Activated T-cell treated with anti-CD3 and anti-CD28 coated beads, Interleukin-2, amount 50 U/mL, for 24 hours (primary cell): Measurements from ENCODE around the gene HBP1.
A peak's percentile ranks its signal among the peaks of the same experiment; 100 is the strongest.
"Not testable (repeated sequence)": the region's sequence is repeated elsewhere in the genome, so short reads cannot be mapped to it uniquely, and the experiment has no call there.

Experiments
- DNase-seq: peaks from one replicate; pipeline ENCODE4 v3.0.0-alpha.2; 2020
- H3K27ac Mint-ChIP-seq: 2 replicates; pipeline ENCODE4 v1.8.0; 2020; ENCODE audit warnings: mild to moderate bottlenecking, mixed read lengths
- H3K27me3 Mint-ChIP-seq: 2 replicates; pipeline ENCODE4 v1.8.0; 2020; ENCODE audit warnings: mixed read lengths
- H3K36me3 Mint-ChIP-seq: 2 replicates; pipeline ENCODE4 v1.8.0; 2020; ENCODE audit warnings: low read depth, mixed read lengths
- H3K4me1 Mint-ChIP-seq: 2 replicates; pipeline ENCODE4 v1.8.0; 2020; ENCODE audit warnings: low read depth, mixed read lengths
- H3K4me3 Mint-ChIP-seq: 2 replicates; pipeline ENCODE4 v1.8.0; 2020; ENCODE audit warnings: mild to moderate bottlenecking, moderate library complexity, mixed read lengths
- H3K9me3 Mint-ChIP-seq: 2 replicates; pipeline ENCODE4 v1.8.0; 2020; ENCODE audit warnings: mixed read lengths

Gene HBP1

GRCh38 chr7:107213193-107213788 lies 44.5 kb downstream of the HBP1 start:
- peaks cover 4% of the 10 kb centered on the region for H3K4me1 Mint-ChIP-seq
- peaks cover 81% of the 10 kb centered on the region for H3K36me3 Mint-ChIP-seq
- H3K4me3 Mint-ChIP-seq, result no peak overlapping the region
- H3K9me3 Mint-ChIP-seq, result peaks cover 13% of the 10 kb centered on the region
- H3K27me3 Mint-ChIP-seq, result no peaks in the 10 kb centered on the region
- no peak for DNase-seq
- H3K27ac Mint-ChIP-seq, result peak overlapping the region; percentile 41

- no peak overlapping the region for H3K27ac Mint-ChIP-seq
- peaks cover 81% of the 10 kb centered on the region for H3K36me3 Mint-ChIP-seq
These were observed 45.1 kb downstream of the HBP1 start for GRCh38 chr7:107213945-107214344.

GRCh38 chr7:107219563-107220244 lies 50.9 kb downstream of the HBP1 start:
- H3K36me3 Mint-ChIP-seq, result peaks cover 75% of the 10 kb centered on the region
- H3K27me3 Mint-ChIP-seq, result no peaks in the 10 kb centered on the region
- no peak overlapping the region for H3K27ac Mint-ChIP-seq

More at GRCh38 chr7:107213945-107214344, 45.1 kb downstream of the HBP1 start:
- Mint-ChIP-seq H3K9me3 (peaks cover 13% of the 10 kb centered on the region), H3K27me3 (no peaks in the 10 kb centered on the region), H3K4me1 (peaks cover 9% of the 10 kb centered on the region), H3K4me3 (no peak overlapping the region)
- no peak for DNase-seq

GRCh38 chr7:107220356-107220755 lies 51.6 kb downstream of the HBP1 start:
- peaks cover 7% of the 10 kb centered on the region for H3K4me1 Mint-ChIP-seq
- DNase-seq, result no peak
- H3K9me3 Mint-ChIP-seq, result peaks cover 8% of the 10 kb centered on the region
- H3K36me3 Mint-ChIP-seq, result peaks cover 74% of the 10 kb centered on the region
- H3K27me3 Mint-ChIP-seq, result no peaks in the 10 kb centered on the region
- H3K4me3 Mint-ChIP-seq, result no peak overlapping the region
- no peak overlapping the region for H3K27ac Mint-ChIP-seq

More at GRCh38 chr7:107219563-107220244, 50.9 kb downstream of the HBP1 start:
- DNase-seq, result no peak
- peaks cover 7% of the 10 kb centered on the region for H3K4me1 Mint-ChIP-seq
- H3K9me3 Mint-ChIP-seq, result peaks cover 10% of the 10 kb centered on the region
- no peak overlapping the region for H3K4me3 Mint-ChIP-seq

- H3K36me3 Mint-ChIP-seq, result peaks cover 76% of the 10 kb centered on the region
- DNase-seq, H3K4me1 Mint-ChIP-seq, H3K27ac Mint-ChIP-seq, H3K27me3 Mint-ChIP-seq, H3K9me3 Mint-ChIP-seq, H3K4me3 Mint-ChIP-seq: not testable (repeated sequence)
These were observed 52.0 kb downstream of the HBP1 start for GRCh38 chr7:107220806-107221205.

- H3K27me3 Mint-ChIP-seq, result no peaks in the 10 kb centered on the region
- H3K4me1 Mint-ChIP-seq, result no peaks in the 10 kb centered on the region
- H3K4me3 Mint-ChIP-seq, result no peak overlapping the region
- no peak for DNase-seq
- no peaks in the 10 kb centered on the region for H3K9me3 Mint-ChIP-seq
- no peak overlapping the region for H3K27ac Mint-ChIP-seq
- H3K36me3 Mint-ChIP-seq, result peaks cover 72% of the 10 kb centered on the region
These were observed 55.8 kb downstream of the HBP1 start for GRCh38 chr7:107224374-107225223.

GRCh38 chr7:107228291-107228690 lies 59.5 kb downstream of the HBP1 start:
- H3K4me3 Mint-ChIP-seq, result no peak overlapping the region
- H3K36me3 Mint-ChIP-seq, result peaks cover 66% of the 10 kb centered on the region
- H3K27me3 Mint-ChIP-seq, result no peaks in the 10 kb centered on the region
- H3K9me3 Mint-ChIP-seq, result no peaks in the 10 kb centered on the region
- no peak for DNase-seq
- no peak overlapping the region for H3K27ac Mint-ChIP-seq
- H3K4me1 Mint-ChIP-seq, result no peaks in the 10 kb centered on the region

GRCh38 chr7:107230334-107230733 lies 61.5 kb downstream of the HBP1 start:
- no peak overlapping the region for H3K4me3 Mint-ChIP-seq
- H3K27ac Mint-ChIP-seq, result no peak overlapping the region
- H3K4me1 Mint-ChIP-seq, result no peaks in the 10 kb centered on the region
- DNase-seq, result no peak
- no peaks in the 10 kb centered on the region for H3K9me3 Mint-ChIP-seq
- no peaks in the 10 kb centered on the region for H3K27me3 Mint-ChIP-seq
- H3K36me3 Mint-ChIP-seq, result peaks cover 65% of the 10 kb centered on the region

GRCh38 chr7:107232568-107233090 lies 63.8 kb downstream of the HBP1 start:
- no peak overlapping the region for H3K27ac Mint-ChIP-seq
- no peaks in the 10 kb centered on the region for H3K27me3 Mint-ChIP-seq
- H3K36me3 Mint-ChIP-seq, result peaks cover 64% of the 10 kb centered on the region
- H3K9me3 Mint-ChIP-seq, result no peaks in the 10 kb centered on the region
- no peaks in the 10 kb centered on the region for H3K4me1 Mint-ChIP-seq
- no peak overlapping the region for H3K4me3 Mint-ChIP-seq
- no peak for DNase-seq

GRCh38 chr7:107233174-107233573 lies 64.4 kb downstream of the HBP1 start:
- Mint-ChIP-seq H3K27ac (peak overlapping the region; percentile 14), H3K4me3 (no peak overlapping the region), H3K27me3 (no peaks in the 10 kb centered on the region), H3K9me3 (no peaks in the 10 kb centered on the region), H3K4me1 (no peaks in the 10 kb centered on the region), H3K36me3 (peaks cover 64% of the 10 kb centered on the region)
- no peak for DNase-seq

GRCh38 chr7:107233981-107234380 lies 65.2 kb downstream of the HBP1 start:
- Mint-ChIP-seq H3K9me3 (no peaks in the 10 kb centered on the region), H3K4me1 (no peaks in the 10 kb centered on the region), H3K4me3 (no peak overlapping the region), H3K36me3 (peaks cover 63% of the 10 kb centered on the region), H3K27me3 (no peaks in the 10 kb centered on the region), H3K27ac (no peak overlapping the region)
- DNase-seq, result no peak

GRCh38 chr7:107234436-107234835 lies 65.6 kb downstream of the HBP1 start:
- Mint-ChIP-seq H3K27me3 (no peaks in the 10 kb centered on the region), H3K4me3 (no peak overlapping the region), H3K9me3 (no peaks in the 10 kb centered on the region)

GRCh38 chr7:107236862-107237261 lies 68.1 kb downstream of the HBP1 start:
- peaks cover 55% of the 10 kb centered on the region for H3K36me3 Mint-ChIP-seq

More at GRCh38 chr7:107234436-107234835, 65.6 kb downstream of the HBP1 start:
- Mint-ChIP-seq H3K4me1 (no peaks in the 10 kb centered on the region), H3K36me3 (peaks cover 63% of the 10 kb centered on the region), H3K27ac (no peak overlapping the region)
- no peak for DNase-seq

GRCh38 chr7:107237451-107237850 lies 68.6 kb downstream of the HBP1 start:
- Mint-ChIP-seq H3K9me3 (no peaks in the 10 kb centered on the region), H3K4me1 (no peaks in the 10 kb centered on the region), H3K27ac (no peak overlapping the region), H3K27me3 (no peaks in the 10 kb centered on the region), H3K4me3 (no peak overlapping the region), H3K36me3 (peaks cover 58% of the 10 kb centered on the region)
- no peak for DNase-seq

More at GRCh38 chr7:107236862-107237261, 68.1 kb downstream of the HBP1 start:
- H3K4me1 Mint-ChIP-seq, result no peaks in the 10 kb centered on the region
- no peak overlapping the region for H3K27ac Mint-ChIP-seq
- DNase-seq, result no peak
- H3K4me3 Mint-ChIP-seq, result no peak overlapping the region
- no peaks in the 10 kb centered on the region for H3K27me3 Mint-ChIP-seq
- H3K9me3 Mint-ChIP-seq, result no peaks in the 10 kb centered on the region
